Neuronal stem cell (in vitro differentiated cells): Measurements from ENCODE around the gene DNAH17.
A peak's percentile ranks its signal among the peaks of the same experiment; 100 is the strongest.

Experiments
- DNase-seq: peaks from one replicate; pipeline ENCODE4 v3.0.0-alpha.2; 2013; ENCODE audit warnings: low spot score
- H2AFZ ChIP-seq: one replicate; pipeline ENCODE4 v1.6.1; 2013; ENCODE audit warnings: mild to moderate bottlenecking, low read length, inconsistent platforms
- H2AK5ac ChIP-seq: 2 replicates; pipeline ENCODE4 v1.6.1; 2013; ENCODE audit warnings: low read depth, mild to moderate bottlenecking, inconsistent platforms, low read length, moderate library complexity, mixed read lengths
- H2BK120ac ChIP-seq: 2 replicates; pipeline ENCODE4 v1.6.1; 2013; ENCODE audit warnings: low read depth, mild to moderate bottlenecking, inconsistent platforms, low read length, moderate library complexity, mixed read lengths
- H2BK12ac ChIP-seq: one replicate; pipeline ENCODE4 v1.6.1; 2013; ENCODE audit warnings: low read length, inconsistent platforms
- H2BK15ac ChIP-seq: 2 replicates; pipeline ENCODE4 v1.6.1; 2013; ENCODE audit warnings: mild to moderate bottlenecking, low read length, inconsistent platforms, mixed read lengths
- H2BK5ac ChIP-seq: one replicate; pipeline ENCODE4 v1.6.1; 2013; ENCODE audit warnings: inconsistent platforms, mild to moderate bottlenecking, low read length, moderate library complexity
- H3K14ac ChIP-seq: one replicate; pipeline ENCODE4 v1.6.1; 2013; ENCODE audit warnings: low read length, inconsistent platforms
- H3K18ac ChIP-seq: 2 replicates; pipeline ENCODE4 v1.6.1; 2013; ENCODE audit warnings: low read length, inconsistent platforms
- H3K23ac ChIP-seq: 2 replicates; pipeline ENCODE4 v1.6.1; 2013; ENCODE audit warnings: low read depth, mild to moderate bottlenecking, mixed read lengths, low read length, inconsistent platforms; ENCODE audit not compliant: poor library complexity
- H3K27ac ChIP-seq: replicated peaks from 3 replicates; pipeline ENCODE4 v1.5.1; 2013; ENCODE audit warnings: low read length, inconsistent platforms
- H3K27me3 ChIP-seq, 3 experiments: 2 replicates each; pipeline ENCODE4 v1.6.1; 2013; ENCODE audit warnings: low read length in 3 of 3, mild to moderate bottlenecking in 2 of 3, inconsistent platforms in 1 of 3, low read depth in 1 of 3, mixed read lengths in 1 of 3, moderate library complexity in 1 of 3; ENCODE audit not compliant: control insufficient read depth in 3 of 3, insufficient read depth in 3 of 3
- H3K36me3 ChIP-seq, 2 donors: replicated peaks in 1 of 2; 2 replicates each; pipeline ENCODE4 v1.6.1; 2013; ENCODE audit warnings: low read length in 2 of 2; ENCODE audit not compliant: control insufficient read depth in 2 of 2, insufficient read depth in 2 of 2
- H3K4ac ChIP-seq: 2 replicates; pipeline ENCODE4 v1.6.1; 2013; ENCODE audit warnings: inconsistent platforms, mild to moderate bottlenecking, low read length, moderate library complexity
- H3K4me1 ChIP-seq, 2 donors: 1 replicate in 1 of 2; 2 replicates in 1 of 2; pipeline ENCODE4 v1.6.1; 2013; ENCODE audit warnings: low read length in 2 of 2, low read depth in 1 of 2; ENCODE audit not compliant: control insufficient read depth in 2 of 2, insufficient read depth in 1 of 2
- H3K4me2 ChIP-seq: one replicate; pipeline ENCODE4 v1.6.1; 2013; ENCODE audit warnings: mild to moderate bottlenecking, low read length, inconsistent platforms; ENCODE audit not compliant: insufficient read depth, poor library complexity, severe bottlenecking
- H3K4me3 ChIP-seq, 2 donors: 2 replicates each; pipeline ENCODE4 v1.5.1; 2013; ENCODE audit warnings: low read length in 2 of 2, mild to moderate bottlenecking in 2 of 2, inconsistent platforms in 1 of 2, moderate library complexity in 1 of 2
- H3K79me1 ChIP-seq: one replicate; pipeline ENCODE4 v1.6.1; 2013; ENCODE audit warnings: low read depth, mild to moderate bottlenecking, inconsistent platforms, low read length, moderate library complexity
- H3K9ac ChIP-seq: one replicate; pipeline ENCODE4 v1.6.1; 2013; ENCODE audit warnings: mild to moderate bottlenecking, low read depth, low read length, inconsistent platforms; ENCODE audit not compliant: poor library complexity
- H3K9me3 ChIP-seq, 2 donors: replicated peaks in 1 of 2; 2 replicates each; pipeline versions ENCODE3 to v1.6.1; 2013; ENCODE audit warnings: low read length in 2 of 2, mild to moderate bottlenecking in 2 of 2, inconsistent platforms in 1 of 2, low read depth in 1 of 2, mixed read lengths in 1 of 2, moderate library complexity in 1 of 2; ENCODE audit not compliant: control insufficient read depth in 2 of 2, insufficient read depth in 1 of 2
- H4K8ac ChIP-seq: one replicate; pipeline ENCODE4 v1.6.1; 2013; ENCODE audit warnings: low read depth, mild to moderate bottlenecking, inconsistent platforms, low read length, moderate library complexity
- H4K91ac ChIP-seq: one replicate; pipeline ENCODE4 v1.6.1; 2013; ENCODE audit warnings: low read length, low read depth, mild to moderate bottlenecking, inconsistent platforms; ENCODE audit not compliant: poor library complexity
- WGBS, 2 donors: extraction: QIAGEN DNeasy Blood & Tissue Kit; methylation state at CpG; one replicate each; pipeline ENCODE4 v1.1.7; 2013; ENCODE audit warnings: missing lambda C conversion rate in 2 of 2, mixed read lengths in 1 of 2; ENCODE audit not compliant: insufficient read length in 2 of 2, insufficient replicate concordance in 1 of 2; ENCODE audit errors: extremely low coverage in 2 of 2; 5-methylcytosine and 5-hydroxymethylcytosine counted together

The DNAH17 gene

GRCh38 chr17:78580277-78580804 is 3.1 kb upstream of the DNAH17 start:
- H3K4me1 ChIP-seq: no peaks in the 10 kb centered on the region
- H3K27me3 ChIP-seq: peaks cover 0 to 15% (median 0%) of the 10 kb centered on the region in 3 experiments
- H3K4me3 ChIP-seq: no peak overlapping the region
- no peaks in the 10 kb centered on the region for H3K36me3 ChIP-seq
- H3K23ac ChIP-seq: no peak overlapping the region
- DNase-seq: no peak
- H3K14ac ChIP-seq: no peak overlapping the region
- peak overlapping the region; percentile 41 for H2AK5ac ChIP-seq
- no peak overlapping the region for H2BK120ac ChIP-seq
- no peak overlapping the region for H2BK15ac ChIP-seq
- H2BK5ac ChIP-seq: no peak overlapping the region
- no peak overlapping the region for H2BK12ac ChIP-seq
- H3K79me1 ChIP-seq: no peaks in the 10 kb centered on the region
- WGBS, 2 donors: no CpG with 5 or more reads among the region's 9 CpGs
- no peak overlapping the region for H3K9ac ChIP-seq
- H3K4me2 ChIP-seq: no peak overlapping the region
- H2AFZ ChIP-seq: no peak overlapping the region
- no peak overlapping the region for H4K8ac ChIP-seq
- H3K18ac ChIP-seq: no peak overlapping the region
- no peak overlapping the region for H3K27ac ChIP-seq
- H3K4ac ChIP-seq: no peak overlapping the region
- no peak overlapping the region for H4K91ac ChIP-seq
- peaks cover 0 to 1% of the 10 kb centered on the region in 2 donors for H3K9me3 ChIP-seq

- H2BK5ac ChIP-seq: peak overlapping the region; percentile 82
- no peak overlapping the region for H2BK15ac ChIP-seq
- peak overlapping the region; percentile 75 for H2AK5ac ChIP-seq
- no peaks in the 10 kb centered on the region for H3K9me3 ChIP-seq
- no peaks in the 10 kb centered on the region for H3K36me3 ChIP-seq
- peaks cover 0 to 9% (median 0%) of the 10 kb centered on the region in 3 experiments for H3K27me3 ChIP-seq
- no peaks in the 10 kb centered on the region for H3K79me1 ChIP-seq
- no peak for DNase-seq
- H3K4me3 ChIP-seq: no peak overlapping the region
- H3K23ac ChIP-seq: peak overlapping the region; percentile 20
- no CpG with 5 or more reads among the region's 23 CpGs for WGBS, 2 donors
- H3K4me2 ChIP-seq: no peak overlapping the region
- H3K9ac ChIP-seq: no peak overlapping the region
- no peak overlapping the region for H4K91ac ChIP-seq
- no peak overlapping the region for H2AFZ ChIP-seq
- no peak overlapping the region for H3K14ac ChIP-seq
- no peak overlapping the region for H3K27ac ChIP-seq
- no peaks in the 10 kb centered on the region for H3K4me1 ChIP-seq
- H2BK120ac ChIP-seq: no peak overlapping the region
- H4K8ac ChIP-seq: no peak overlapping the region
- H3K18ac ChIP-seq: peak overlapping the region; percentile 38
- H3K4ac ChIP-seq: no peak overlapping the region
- H2BK12ac ChIP-seq: no peak overlapping the region
These were observed 645 bp downstream of the DNAH17 start for GRCh38 chr17:78576389-78577112.

- H4K8ac ChIP-seq: no peak overlapping the region
- H2BK12ac ChIP-seq: no peak overlapping the region
- no CpG with 5 or more reads among the region's 7 CpGs for WGBS, 2 donors
- no peak overlapping the region for H2BK5ac ChIP-seq
- no peak overlapping the region for H2AFZ ChIP-seq
- H2AK5ac ChIP-seq: no peak overlapping the region
- no peak overlapping the region for H3K18ac ChIP-seq
- H3K4me1 ChIP-seq: no peaks in the 10 kb centered on the region
- H2BK15ac ChIP-seq: no peak overlapping the region
- H3K4me2 ChIP-seq: no peak overlapping the region
- H3K27ac ChIP-seq: no peak overlapping the region
- no peak overlapping the region for H3K4ac ChIP-seq
- H3K23ac ChIP-seq: no peak overlapping the region
- H4K91ac ChIP-seq: no peak overlapping the region
- H3K79me1 ChIP-seq: no peaks in the 10 kb centered on the region
- H3K27me3 ChIP-seq: peaks cover 0 to 9% (median 0%) of the 10 kb centered on the region in 3 experiments
- DNase-seq: no peak
- H2BK120ac ChIP-seq: no peak overlapping the region
- no peaks in the 10 kb centered on the region for H3K9me3 ChIP-seq
- H3K4me3 ChIP-seq: no peak overlapping the region
- H3K14ac ChIP-seq: no peak overlapping the region
- H3K36me3 ChIP-seq: no peaks in the 10 kb centered on the region
- no peak overlapping the region for H3K9ac ChIP-seq
These were observed 1.3 kb downstream of the DNAH17 start for GRCh38 chr17:78575899-78576298.

GRCh38 chr17:78575340-78575739 is 1.9 kb downstream of the DNAH17 start:
- no peaks in the 10 kb centered on the region for H3K9me3 ChIP-seq
- no peak overlapping the region for H3K4me3 ChIP-seq
- no peak overlapping the region for H3K23ac ChIP-seq
- H3K27me3 ChIP-seq: peaks cover 0 to 5% (median 0%) of the 10 kb centered on the region in 3 experiments
- peak overlapping the region; percentile 56 for H3K14ac ChIP-seq
- H3K79me1 ChIP-seq: no peaks in the 10 kb centered on the region
- H2AFZ ChIP-seq: no peak overlapping the region
- H3K9ac ChIP-seq: no peak overlapping the region
- H3K36me3 ChIP-seq: no peaks in the 10 kb centered on the region
- H2BK120ac ChIP-seq: no peak overlapping the region
- DNase-seq: no peak
- H2BK5ac ChIP-seq: no peak overlapping the region
- H4K91ac ChIP-seq: no peak overlapping the region
- H3K18ac ChIP-seq: no peak overlapping the region
- no peak overlapping the region for H3K4ac ChIP-seq
- WGBS, 2 donors: no CpG with 5 or more reads among the region's 12 CpGs
- no peak overlapping the region for H3K4me2 ChIP-seq
- H2BK15ac ChIP-seq: no peak overlapping the region
- H3K27ac ChIP-seq: no peak overlapping the region
- H2AK5ac ChIP-seq: no peak overlapping the region
- H2BK12ac ChIP-seq: no peak overlapping the region
- no peak overlapping the region for H4K8ac ChIP-seq
- no peaks in the 10 kb centered on the region for H3K4me1 ChIP-seq
